GM18861 (cell line): Measurements from ENCODE around the gene TSPAN15.

Experiments
- ATAC-seq: cut with Tn5 transposase; IDR thresholded peaks from one replicate; pipeline ENCODE4 v1.9.1; 2021; ENCODE audit not compliant: unreplicated experiment

The TSPAN15 gene

DNA sequence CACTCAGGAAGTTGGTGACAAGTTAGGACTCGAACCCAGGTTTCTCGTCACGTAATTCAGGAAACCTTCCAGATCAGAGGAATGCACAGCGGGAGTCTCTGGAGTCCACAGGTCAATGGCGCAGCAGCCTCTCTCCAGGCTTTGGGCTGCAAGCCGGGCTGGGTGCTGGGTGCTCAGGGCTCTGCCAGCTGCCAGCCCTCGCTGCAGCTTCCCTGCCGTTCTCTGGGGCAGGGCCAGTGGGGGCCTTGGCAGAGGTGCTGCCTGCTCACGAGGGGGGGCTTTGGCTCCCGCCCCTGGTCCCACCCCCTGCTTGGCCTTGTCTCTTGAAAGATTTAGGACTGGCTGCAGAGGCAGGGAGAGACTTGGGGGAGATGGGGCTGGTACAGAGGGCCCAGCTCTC is 34.6 kb upstream of the TSPAN15 start, which contains the start of gene TACR2:
TACR2 (minus strand) TSS at position 224 of the 400 bp plus-strand sequence. CDS start 595 bp downstream, outside the sequence.
- ATAC-seq: no peak

DNA sequence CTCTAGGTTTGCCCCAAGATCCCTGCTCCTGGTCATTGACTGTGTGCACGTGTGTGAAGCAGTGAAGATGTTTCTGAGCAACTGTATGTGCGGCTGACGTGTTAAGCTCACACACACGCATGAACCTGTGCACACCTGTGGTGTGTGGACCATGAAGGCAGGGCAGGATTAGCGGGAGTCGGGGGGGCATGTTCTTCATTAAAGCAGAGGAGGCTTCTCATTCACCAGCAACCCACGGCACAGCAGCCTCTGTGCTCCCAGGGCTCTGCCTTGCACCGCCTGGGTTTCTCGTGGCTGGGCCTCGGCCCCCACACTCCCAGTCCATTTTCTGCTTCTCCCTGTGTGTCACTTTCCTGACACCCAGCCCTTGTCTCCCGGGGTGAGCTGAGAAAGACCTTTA is 33.7 kb upstream of the TSPAN15 start:
- ATAC-seq: no peak

DNA sequence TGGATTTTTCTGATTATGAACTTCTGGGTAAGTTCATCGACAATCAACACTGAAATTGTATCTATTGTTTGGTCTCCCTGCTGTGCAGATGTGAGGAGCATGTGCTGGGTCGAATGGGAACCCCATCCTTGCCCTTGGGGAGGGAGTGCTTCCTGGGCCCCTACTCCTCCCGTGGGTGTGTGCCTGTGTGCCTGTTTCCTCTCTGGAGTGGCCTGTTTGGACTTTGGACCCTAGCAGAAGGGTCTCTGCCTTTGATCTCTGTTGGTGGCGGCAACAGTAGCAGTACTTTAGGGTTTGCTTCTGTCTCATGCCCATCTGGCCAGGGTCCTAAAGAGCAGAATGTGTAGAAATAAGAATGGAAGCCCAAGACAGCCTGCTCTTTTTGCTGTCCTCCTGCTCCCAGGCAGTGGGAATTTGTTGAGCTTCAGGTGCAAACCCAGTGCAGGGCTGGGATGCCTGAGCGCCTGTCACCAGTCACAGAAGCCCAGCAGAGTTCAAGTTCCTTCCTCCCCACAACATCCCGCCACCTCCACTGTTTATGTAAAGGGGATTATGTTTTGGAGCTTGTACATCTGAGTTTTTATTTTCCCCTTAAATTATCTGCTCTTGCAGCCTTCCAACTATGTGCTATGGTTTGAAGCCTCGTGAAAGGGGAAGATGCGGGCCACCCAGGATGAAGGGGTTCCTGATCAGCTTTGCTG is 33.1 kb upstream of the TSPAN15 start:
- no peak for ATAC-seq

DNA sequence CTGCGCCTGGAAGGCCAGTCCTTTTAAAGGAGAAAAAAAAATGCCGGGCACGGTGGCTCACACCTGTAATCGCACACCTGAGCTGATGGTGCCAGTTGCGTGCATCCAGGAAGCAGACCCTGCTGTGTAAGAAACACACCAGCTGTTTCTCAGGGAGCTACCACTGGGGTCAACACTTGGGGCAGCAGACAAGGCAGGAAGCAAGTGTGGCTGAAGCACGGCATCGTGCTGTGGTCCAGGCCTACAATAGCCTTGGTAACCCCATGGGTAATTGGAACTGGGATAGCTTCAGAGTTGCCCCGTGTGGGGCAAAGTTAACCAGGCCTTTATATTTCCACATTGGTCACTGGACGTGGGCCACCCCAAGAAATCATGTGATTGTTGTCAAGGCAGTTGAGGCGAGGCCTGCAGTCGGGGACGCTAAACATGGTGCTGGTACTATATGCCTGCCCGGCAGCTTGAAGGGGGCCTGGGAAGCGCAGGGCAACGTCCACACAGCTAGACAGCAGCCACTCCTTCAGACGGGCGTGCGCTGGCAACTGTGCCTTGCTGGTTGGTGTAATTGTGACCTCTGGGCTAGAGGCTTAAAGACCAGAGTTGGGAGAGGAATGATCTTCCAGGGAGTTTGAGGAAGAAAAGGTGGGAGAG is 32.0 kb upstream of the TSPAN15 start:
- ATAC-seq: no peak

DNA sequence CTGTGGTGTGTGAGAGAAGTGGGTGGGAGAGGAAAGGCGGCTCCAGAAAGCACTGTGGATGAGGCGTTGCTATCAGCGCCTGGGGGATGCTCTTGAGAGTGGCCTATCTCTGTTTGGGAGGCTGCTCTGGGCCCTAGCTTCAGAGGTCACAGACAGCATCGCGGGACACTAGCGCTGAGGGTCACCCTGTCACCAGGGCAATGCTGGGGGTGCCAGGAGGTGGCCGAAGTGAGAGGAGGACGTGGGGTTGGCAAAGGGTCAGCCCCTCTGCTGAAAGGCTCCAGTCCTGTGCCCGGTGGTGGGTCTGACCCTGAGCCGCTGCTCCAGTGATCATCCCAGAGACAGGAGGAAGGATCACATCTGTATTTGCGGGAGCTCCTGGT is 31.5 kb upstream of the TSPAN15 start:
- ATAC-seq: no peak

DNA sequence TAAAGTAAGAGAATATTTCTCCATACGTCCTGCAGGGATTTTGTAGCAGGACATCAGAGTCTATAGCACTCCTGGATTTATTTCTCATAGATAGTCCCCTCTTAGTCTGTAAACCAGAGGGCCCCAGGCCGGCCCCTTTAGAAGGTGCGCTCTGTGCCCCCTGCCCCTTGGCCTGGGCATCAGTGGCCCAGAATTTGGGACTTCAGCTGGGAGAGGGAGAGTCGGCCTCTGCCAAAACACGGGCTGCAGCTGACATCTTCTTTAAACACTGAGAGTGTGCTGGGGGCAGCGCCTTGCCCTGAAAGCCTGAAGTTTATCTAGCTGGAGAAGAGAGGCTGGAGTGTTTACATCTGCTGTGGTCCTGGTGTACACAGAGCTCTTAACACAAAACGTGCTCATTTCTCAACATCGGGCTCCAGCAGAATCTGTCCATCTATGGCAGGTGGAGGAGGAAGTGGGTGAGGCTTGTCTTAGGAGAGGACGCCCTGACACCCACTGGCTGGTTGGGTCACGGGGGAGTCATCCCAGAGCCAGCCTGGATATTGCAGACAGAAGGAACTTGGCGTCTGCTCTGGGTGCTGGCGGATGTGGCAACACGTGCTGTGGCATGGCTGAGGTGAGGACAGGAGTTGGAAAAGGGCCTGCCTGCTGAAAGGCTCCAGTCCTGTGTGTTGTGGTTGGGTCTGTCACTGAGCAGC is 29.5 kb upstream of the TSPAN15 start:
- ATAC-seq: no peak

DNA sequence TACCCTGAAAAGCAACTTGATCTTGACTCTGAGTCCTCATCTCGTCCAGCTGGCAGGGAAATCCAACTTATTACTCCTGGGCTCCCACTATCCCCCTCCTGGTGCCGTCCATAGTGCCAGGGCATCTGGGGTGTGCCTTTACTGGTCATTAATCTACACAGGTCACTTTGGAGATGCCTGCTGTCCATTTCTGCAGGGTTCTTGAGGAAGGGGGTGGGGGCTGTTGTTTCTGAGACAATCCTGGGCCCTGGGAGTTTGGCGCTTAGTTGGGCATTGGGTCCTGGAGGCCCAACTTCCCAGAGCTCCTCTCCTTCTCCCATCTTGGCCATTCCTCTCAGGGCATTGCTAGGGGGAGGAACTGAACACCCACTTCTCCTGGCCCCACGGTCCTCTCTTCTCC is 28.6 kb upstream of the TSPAN15 start:
- ATAC-seq: no peak

DNA sequence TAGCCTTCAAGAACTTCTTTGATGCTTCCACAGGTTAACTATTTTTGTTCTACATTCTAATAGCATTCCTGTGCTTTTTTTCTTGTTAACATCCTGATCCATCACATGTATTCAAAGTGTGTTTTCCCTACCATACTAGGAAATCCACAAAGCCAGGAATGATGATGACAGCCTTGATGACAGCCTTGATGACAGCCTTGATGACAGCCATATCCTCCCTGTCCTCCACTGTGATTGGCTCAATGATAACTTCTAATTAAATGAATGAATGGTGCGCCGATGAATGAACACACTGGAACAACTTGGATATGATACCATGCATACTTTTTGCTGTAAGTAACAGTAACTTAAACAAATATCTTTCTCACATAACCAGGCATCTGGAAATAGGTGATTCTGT is 26.2 kb upstream of the TSPAN15 start:
- ATAC-seq: no peak

DNA sequence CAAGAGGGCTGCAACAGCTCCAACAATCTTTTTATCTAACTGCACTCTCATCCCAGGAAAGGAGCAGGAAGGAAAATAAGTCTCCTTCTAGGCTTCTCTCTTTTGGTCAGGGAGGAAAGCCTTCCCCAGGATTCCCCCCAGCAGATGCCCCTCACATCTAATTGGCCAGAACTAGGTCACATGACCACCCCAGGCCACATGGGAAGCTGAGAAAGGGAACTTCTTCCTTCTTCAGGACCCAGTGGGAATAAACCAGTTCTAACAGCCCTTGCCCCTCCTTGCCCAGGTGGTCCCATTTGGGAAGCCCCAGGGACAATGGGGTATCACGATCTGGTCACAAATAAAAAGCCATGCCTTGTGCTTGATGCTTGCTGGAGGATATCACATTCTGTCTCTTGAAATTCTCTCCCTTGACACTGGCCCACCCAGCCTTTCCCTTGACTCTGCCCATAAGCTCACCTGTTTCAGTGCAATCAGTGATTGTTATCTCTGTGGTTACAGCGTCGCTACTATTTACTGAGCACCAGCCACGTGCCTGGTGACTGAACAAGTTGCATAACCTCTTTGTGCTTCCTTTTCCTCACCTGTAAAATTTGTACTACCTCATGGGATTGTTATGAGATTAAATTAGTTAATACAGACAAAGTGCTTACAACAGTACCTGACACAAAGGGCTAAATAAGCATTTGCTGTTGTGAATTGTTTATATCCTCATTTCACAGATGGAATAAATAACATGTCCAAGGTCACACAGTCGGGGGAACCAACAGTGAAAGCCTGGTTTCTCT is 25.6 kb upstream of the TSPAN15 start:
- ATAC-seq: no peak

DNA sequence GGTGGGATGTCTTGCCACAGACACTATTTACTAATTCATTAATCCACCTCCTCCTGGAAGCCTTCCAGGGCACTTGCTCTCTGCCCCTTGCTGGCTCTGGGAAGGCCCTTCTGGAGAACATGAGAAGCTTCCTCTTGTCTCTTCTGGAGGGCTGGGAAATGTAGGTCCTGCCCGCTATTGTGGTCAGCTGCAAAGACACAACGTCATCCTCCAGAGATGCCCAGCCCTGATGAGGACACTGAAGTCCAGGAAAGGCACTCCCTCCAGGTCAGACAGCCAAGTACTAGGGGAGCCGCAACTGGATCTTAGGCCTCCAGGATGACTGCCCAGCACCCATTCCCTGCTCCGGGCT is 24.9 kb upstream of the TSPAN15 start:
- no peak for ATAC-seq

DNA sequence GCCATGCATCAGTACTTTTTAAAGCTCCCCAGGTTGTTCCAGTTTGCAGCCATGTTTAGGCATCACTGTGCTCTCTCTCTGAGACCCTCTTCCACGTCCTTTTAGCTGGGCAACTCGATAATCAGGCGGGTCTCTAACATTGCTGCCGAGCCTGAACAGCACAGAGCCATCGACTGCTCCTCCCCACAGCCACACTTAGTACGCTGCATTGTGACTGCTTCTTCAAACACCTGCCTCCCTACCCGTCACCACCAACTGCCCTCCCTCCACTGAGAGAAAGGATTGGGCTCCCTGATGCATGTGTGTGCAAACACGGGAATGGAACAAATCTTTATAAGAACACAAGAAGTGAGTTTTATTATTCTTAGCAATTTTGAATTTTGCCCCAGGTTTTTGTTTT is 23.1 kb upstream of the TSPAN15 start:
- ATAC-seq: no peak

DNA sequence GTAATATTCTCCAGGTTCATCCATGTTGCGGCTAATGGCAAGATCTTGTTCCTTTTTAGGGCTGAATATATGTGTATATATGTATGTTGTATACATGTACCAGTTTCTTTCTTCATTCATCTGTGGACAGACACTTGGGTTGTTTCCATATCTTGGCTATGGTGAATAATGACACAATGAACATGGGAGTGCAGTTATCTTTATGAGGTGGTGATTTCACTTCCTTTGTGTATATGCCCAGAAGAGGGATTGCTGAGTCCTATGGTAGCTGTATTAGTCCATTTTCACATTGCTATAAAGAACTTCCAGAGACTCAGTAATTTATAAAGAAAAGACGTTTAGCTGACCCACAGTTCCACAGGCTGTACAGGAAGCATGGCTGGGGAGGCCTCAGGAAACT is 17.1 kb upstream of the TSPAN15 start:
- no peak for ATAC-seq

DNA sequence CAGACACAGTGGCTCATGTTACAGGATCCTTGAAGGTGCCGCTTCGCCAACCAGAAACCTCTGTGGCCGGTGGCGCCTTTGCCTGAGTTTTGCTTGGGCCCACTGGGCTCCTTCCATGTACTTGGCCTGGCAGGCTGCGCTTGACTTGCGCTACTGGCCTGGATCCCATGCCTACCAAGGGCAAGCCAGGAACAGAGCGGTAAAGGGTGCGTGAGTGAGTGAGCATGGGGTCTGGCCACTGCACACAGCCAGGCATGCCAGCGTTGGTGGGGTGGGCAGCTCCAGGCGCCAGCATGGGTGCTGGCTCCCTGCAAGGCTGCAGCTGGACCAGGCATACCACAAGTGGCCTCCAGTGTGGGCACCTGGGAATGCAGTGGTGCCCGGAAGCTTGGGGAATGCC is 16.3 kb upstream of the TSPAN15 start:
- no peak for ATAC-seq

DNA sequence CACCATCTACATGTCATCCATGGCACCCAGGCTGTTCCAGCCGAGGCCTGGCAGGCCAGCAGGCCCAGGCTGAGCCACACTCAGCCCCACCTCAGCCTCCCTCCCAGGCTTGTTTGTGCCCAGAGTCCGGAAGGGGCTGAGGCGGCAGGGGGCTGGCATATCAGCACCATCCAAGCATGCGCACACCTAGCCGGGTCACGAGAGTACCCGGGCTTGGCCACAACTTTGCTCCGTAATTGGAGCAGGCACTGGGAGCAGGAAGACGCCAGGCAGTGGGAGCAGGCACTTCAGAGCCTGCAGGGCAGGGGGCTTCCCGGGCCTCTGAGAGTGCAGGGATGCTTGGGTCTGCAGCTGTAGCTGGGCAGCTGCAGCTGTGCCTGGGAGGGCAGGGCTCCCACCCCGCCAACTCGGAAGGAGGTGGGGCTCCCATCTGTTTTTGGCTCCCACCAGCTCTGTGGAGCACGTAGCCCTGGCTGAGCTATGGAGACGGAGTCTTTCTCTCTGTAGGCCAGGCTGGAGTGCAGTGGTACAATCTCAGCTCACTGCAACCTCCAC is 15.2 kb upstream of the TSPAN15 start:
- no peak for ATAC-seq

DNA sequence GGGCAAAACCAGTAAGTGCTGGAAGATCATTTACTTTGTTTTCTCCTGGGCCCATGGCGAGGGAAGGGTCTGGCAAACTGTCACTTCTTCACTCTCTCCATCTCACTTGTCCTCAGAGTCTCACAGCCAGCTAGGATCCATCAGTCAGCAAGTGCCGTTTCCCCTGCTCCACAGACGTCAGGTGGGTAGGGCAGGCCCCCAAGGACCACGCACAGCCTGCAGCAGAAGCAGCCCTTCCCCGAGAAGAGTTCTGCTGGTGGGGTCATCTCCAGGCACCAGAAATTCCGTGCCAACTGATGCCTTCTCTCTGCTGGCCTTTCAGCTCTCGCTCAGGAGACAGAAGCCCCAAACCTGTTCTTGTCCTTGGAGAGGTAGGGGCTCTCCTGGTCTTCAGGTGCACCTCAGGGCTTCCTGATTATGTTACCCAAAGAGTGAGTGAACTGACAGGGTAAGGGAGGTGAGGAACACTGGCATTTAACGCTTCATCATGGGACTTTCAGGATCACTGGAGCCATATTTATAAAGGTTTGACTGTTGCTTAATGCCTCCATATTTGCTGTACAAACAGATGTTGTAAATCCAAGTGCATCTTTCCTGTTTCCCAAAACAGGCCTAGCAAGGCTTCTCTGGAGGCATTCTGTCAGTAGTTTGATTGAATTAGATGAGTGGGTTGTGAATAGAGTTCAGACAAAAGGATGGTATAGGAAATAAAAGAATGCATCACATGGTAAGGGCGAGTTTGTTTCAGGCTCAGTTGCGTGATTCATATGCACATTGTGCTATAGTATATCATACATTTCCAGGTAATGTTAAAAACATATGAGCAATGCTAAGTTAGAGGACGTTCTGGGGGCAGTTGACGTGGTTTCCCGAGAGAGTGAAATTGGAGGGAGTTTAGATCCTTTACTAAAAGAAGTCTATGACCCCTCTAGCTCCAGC is 13.7 kb upstream of the TSPAN15 start:
- ATAC-seq: no peak

DNA sequence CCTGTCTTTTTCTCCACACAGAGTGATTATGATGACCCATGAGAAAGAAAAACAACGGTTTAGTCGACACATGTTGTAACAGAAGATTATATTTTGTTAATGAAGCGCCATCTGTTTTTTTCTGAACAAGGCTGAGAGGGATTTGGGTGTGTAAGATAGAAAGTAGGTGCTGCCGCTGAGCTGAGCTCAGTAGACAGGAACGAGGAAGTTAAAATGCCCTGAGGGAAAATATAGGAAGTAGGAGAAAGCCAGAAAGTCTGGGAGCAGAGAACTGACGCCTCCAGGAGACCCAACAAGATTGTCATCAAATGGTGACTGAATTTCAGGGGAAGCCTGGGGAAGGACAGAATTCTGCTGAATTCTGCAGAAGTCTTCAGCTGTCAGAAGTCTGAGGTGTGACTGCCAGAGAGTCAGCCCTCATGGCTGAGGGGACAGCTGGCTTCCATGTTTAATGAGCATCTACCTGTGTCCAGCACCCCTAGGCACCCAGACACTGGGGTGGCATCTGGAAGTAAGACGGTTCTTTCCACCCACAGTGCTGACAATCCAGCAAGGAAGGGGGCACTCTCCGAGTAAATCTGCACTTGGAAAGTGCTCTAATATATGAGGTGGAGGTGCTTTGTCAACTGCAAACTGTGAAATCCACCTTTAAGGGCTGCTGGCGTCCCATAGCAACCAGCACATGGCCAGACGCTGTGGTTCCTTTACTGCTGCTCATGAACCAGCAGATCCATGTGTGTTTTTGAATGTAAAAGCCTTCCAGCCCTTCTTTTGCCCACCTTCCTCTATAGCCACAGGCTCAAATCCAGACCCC is 12.5 kb upstream of the TSPAN15 start:
- no peak for ATAC-seq

DNA sequence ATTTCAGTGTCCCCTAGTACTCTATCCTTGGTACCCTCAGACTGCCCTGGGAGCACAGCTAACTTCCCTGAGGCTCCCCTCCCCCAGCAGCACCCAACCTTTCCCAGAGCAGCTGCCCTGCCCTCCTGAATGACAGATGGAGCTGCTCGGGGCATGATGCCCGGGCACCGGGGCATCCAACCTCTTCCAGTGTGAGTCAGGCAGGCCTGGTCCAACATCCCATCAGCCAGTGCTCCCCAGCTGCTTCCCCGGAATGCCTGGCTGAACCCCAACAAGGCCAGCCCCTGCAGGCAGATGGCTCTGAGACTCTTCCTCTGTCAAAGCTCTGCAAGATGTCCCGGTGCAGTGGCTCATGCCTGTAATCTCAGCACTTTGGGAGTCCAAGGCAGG is 11.9 kb upstream of the TSPAN15 start:
- no peak for ATAC-seq

DNA sequence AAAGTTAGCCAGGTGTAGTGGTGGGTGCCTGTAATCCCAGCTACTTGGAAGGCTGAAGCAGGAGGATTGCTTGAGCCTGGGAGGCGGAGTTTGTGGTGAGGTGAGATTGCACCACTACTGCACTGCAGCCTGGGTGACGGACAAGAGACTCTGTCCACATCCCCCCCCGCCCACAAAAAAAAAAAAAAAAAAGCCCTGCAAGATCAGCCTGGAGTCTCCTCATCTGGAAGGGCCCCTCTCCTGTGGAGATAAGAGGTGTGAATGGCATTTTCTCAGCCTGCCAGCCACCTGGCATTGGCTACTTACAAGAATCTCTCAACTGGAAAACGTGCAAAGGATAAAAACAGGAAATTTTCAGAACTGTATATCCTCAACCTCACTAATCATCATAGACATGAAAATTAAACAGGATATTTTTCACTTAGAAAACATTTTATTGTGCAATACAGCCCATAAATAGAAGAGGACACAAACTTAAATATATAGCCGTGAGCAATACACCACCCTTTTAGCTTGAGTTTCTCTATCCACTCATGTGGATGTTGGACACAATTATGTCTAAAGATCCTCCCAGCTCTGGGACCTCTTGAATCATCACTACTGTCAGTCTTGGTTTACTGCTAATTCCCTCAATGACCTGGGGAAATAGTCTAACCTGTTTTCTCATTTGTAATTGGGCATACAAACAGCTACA is 11.3 kb upstream of the TSPAN15 start:
- no peak for ATAC-seq

DNA sequence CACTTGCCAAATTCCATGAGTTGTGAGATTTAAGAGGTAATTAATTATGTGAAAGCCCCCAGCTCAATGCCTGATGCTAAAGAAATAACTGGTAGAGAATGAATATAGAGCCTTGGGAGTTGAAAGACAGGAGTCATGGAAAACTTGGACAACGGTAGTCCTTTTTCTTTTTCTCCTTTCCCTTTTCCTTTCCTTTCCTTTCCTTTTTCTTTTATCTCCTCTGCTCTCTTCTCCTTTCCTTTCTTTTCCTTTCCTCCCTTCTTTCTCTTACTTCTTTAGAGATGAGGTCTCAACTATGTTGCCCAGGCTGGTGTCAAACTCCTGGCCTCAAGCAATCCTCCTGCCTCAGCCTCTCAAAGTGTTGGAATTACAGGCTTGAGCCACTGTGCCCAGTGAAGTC is 7.9 kb upstream of the TSPAN15 start:
- ATAC-seq: no peak
